ENCODE results near the gene RTL10. TPM values are rescaled to one million over a fixed set of nuclear protein-coding genes. Genes with fewer than 3 reads are reported as not detected.
"Not testable (repeated sequence)": the region's sequence is repeated elsewhere in the genome, so short reads cannot be mapped to it uniquely, and the experiment has no call there.

RTL10 gene
- total and polyA plus RNA-seq, 4 donors = 7.4 to 22.7 (median 11.6) TPM

DNA sequence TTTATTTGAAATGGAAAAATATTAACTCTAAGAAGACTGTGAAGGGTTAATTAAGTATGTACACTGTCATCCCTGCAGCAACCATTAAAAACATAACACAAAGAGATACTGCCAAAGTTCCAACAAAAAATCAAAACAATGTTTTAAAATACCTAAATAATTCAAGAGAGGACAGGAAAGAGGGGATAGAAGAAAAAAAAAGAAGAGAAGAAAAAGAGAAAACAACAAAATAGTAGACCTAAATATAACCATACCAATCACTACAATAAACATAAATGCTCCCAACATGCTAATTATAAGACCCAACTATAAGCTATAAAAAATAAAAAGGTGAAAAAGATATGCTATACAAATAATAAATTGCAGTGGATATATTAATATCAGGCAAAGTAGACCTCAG lies 20.1 kb downstream of the RTL10 start:
- Histone ChIP-seq H3K9me3 (ENCODE audit: control insufficient read depth in 4 of 4, insufficient read depth in 3 of 4, low read length in 3 of 4) (no peaks in the 10 kb centered on the region), H3K4me1 (ENCODE audit: control insufficient read depth in 5 of 5, insufficient read depth in 5 of 5, low read length in 5 of 5) (peaks cover 0 to 2% (median 0%) of the 10 kb centered on the region in 5 donors), H3K27me3 (ENCODE audit: control insufficient read depth in 3 of 3, insufficient read depth in 3 of 3, low read length in 2 of 3) (no peaks in the 10 kb centered on the region), H3K27ac (ENCODE audit: low read depth in 1 of 2, low read length in 1 of 2) (no peak overlapping the region), H3K9ac (ENCODE audit: insufficient read depth in 1 of 2, low read length in 2 of 2) (no peak overlapping the region), H3K36me3 (ENCODE audit: control insufficient read depth in 4 of 4, insufficient read depth in 4 of 4, low read length in 4 of 4) (no peaks in the 10 kb centered on the region), H3K4me3 (no peak overlapping the region)
- DNase-seq = no peak
- TF ChIP-seq, protein P1, sequence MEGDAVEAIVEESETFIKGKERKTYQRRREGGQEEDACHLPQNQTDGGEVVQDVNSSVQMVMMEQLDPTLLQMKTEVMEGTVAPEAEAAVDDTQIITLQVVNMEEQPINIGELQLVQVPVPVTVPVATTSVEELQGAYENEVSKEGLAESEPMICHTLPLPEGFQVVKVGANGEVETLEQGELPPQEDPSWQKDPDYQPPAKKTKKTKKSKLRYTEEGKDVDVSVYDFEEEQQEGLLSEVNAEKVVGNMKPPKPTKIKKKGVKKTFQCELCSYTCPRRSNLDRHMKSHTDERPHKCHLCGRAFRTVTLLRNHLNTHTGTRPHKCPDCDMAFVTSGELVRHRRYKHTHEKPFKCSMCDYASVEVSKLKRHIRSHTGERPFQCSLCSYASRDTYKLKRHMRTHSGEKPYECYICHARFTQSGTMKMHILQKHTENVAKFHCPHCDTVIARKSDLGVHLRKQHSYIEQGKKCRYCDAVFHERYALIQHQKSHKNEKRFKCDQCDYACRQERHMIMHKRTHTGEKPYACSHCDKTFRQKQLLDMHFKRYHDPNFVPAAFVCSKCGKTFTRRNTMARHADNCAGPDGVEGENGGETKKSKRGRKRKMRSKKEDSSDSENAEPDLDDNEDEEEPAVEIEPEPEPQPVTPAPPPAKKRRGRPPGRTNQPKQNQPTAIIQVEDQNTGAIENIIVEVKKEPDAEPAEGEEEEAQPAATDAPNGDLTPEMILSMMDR (IDR thresholded peaks at IDR 0.05; ENCODE audit: control extremely low read depth, extremely low read depth) = no peak
- no peak for ATAC-seq (ENCODE audit: insufficient read depth, low FRiP score)

DNA sequence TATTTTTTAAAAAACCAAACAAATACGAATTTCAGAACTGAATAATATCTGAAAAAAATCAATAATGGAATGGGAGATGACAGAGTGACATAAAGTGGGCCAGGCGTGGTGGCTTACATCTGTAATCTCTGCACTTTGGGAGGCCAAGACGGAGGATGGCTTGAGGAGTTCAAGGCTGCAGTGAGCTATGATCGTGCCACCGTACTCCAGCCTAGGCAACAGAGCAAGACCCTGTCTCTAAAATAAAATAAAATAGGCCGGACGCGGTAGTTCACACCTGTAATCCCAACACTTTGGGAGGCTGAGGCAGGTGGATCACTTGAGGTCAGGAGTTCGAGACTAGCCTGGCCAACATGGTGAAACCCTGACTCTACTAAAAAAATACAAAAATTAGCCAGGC lies 21.3 kb downstream of the RTL10 start:
- not testable (repeated sequence) for H3K27me3 ChIP-seq (ENCODE audit: control insufficient read depth in 3 of 3, insufficient read depth in 3 of 3, low read length in 2 of 3); H3K9ac ChIP-seq (ENCODE audit: insufficient read depth in 1 of 2, low read length in 2 of 2); H3K36me3 ChIP-seq (ENCODE audit: control insufficient read depth in 4 of 4, insufficient read depth in 4 of 4, low read length in 4 of 4); H3K27ac ChIP-seq (ENCODE audit: low read depth in 1 of 2, low read length in 1 of 2); DNase-seq; H3K4me3 ChIP-seq; ATAC-seq (ENCODE audit: insufficient read depth, low FRiP score); H3K9me3 ChIP-seq (ENCODE audit: control insufficient read depth in 4 of 4, insufficient read depth in 3 of 4, low read length in 3 of 4); H3K4me1 ChIP-seq (ENCODE audit: control insufficient read depth in 5 of 5, insufficient read depth in 5 of 5, low read length in 5 of 5)
- WGBS, 2 donors = 90 to 94% methylated on average over 9 of the region's 9 CpGs

DNA sequence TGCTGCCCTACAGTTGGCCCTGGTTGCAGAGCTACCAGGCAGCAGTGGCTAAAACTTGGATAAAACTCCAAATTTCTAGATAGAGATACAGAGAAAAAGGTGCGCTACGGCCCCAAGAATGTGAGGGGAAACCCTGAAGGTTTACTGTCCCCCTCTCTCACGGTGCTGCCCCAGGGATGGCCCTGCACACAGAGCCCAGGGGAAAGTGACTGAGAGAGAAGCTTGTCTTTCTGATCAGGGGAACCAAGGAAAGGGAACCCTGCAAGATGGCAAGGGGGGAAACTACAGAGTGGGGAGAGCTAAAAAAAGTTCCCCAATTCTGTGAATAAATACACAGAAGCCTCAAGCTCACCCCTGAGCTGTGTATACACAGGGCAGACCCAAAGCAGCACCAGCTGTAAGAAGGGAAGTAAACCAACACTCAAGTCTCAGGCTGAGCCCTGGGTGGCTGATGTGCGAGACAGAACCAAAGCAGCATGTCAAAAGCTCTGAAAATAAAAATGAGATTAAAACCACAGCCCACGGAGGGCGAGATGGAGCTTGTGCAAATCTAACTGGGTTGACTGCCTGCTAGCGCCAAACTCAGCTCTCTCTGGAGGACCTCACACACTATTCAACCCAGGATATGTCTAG lies 22.1 kb downstream of the RTL10 start:
- peaks cover 0 to 2% (median 0%) of the 10 kb centered on the region in 5 donors for H3K4me1 ChIP-seq (ENCODE audit: control insufficient read depth in 5 of 5, insufficient read depth in 5 of 5, low read length in 5 of 5)
- DNase-seq = no peak
- no peaks in the 10 kb centered on the region for H3K27me3 ChIP-seq (ENCODE audit: control insufficient read depth in 3 of 3, insufficient read depth in 3 of 3, low read length in 2 of 3)
- TF ChIP-seq, protein P1 (IDR thresholded peaks at IDR 0.05; ENCODE audit: control extremely low read depth, extremely low read depth) = no peak
- no peak for ATAC-seq (ENCODE audit: insufficient read depth, low FRiP score)
- H3K27ac ChIP-seq (ENCODE audit: low read depth in 1 of 2, low read length in 1 of 2) = no peak overlapping the region
- no peak overlapping the region for H3K9ac ChIP-seq (ENCODE audit: insufficient read depth in 1 of 2, low read length in 2 of 2)
- H3K36me3 ChIP-seq (ENCODE audit: control insufficient read depth in 4 of 4, insufficient read depth in 4 of 4, low read length in 4 of 4) = no peaks in the 10 kb centered on the region
- no peaks in the 10 kb centered on the region for H3K9me3 ChIP-seq (ENCODE audit: control insufficient read depth in 4 of 4, insufficient read depth in 3 of 4, low read length in 3 of 4)
- no peak overlapping the region for H3K4me3 ChIP-seq
- WGBS, 2 donors = 79 to 80% methylated on average over 7 of the region's 7 CpGs

DNA sequence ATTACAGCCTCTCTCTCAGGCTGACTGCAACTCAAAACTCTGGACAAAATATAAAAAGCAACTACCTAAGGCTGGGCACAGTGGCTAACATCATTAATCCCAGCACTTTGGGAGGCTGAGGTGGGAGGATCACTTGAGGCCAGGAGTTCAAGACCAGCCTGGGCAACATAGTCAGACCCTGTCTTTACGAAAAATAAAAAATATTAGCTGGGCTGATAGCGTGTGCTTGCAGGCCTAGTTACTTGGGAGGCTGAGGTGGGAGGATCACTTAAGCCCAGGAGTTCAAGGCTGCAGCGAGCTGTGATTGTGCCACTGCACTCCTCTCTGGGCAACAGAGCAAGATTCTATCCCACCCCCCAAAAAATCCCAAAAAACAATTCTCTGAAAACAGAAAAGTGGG lies 22.7 kb downstream of the RTL10 start:
- H3K9me3 ChIP-seq (ENCODE audit: control insufficient read depth in 4 of 4, insufficient read depth in 3 of 4, low read length in 3 of 4); H3K27me3 ChIP-seq (ENCODE audit: control insufficient read depth in 3 of 3, insufficient read depth in 3 of 3, low read length in 2 of 3); H3K4me3 ChIP-seq; H3K9ac ChIP-seq (ENCODE audit: insufficient read depth in 1 of 2, low read length in 2 of 2); ATAC-seq (ENCODE audit: insufficient read depth, low FRiP score); H3K4me1 ChIP-seq (ENCODE audit: control insufficient read depth in 5 of 5, insufficient read depth in 5 of 5, low read length in 5 of 5); DNase-seq; H3K27ac ChIP-seq (ENCODE audit: low read depth in 1 of 2, low read length in 1 of 2); H3K36me3 ChIP-seq (ENCODE audit: control insufficient read depth in 4 of 4, insufficient read depth in 4 of 4, low read length in 4 of 4): not testable (repeated sequence)
- 77 to 78% methylated on average over 3 of the region's 3 CpGs for WGBS, 2 donors

Data from lung (tissue), 12 donors.